ENCODE measurements around the gene NLK.
"Not testable (repeated sequence)": the region's sequence is repeated elsewhere in the genome, so short reads cannot be mapped to it uniquely, and the experiment has no call there.

NLK gene

GRCh38 chr17:28240688-28241340, 198.3 kb downstream of the NLK start:
- no peak overlapping the region for H3K9ac ChIP-seq (ENCODE audit: low read depth, low read length)
- H3K27me3 ChIP-seq (ENCODE audit: insufficient read depth, low read length), result no peaks in the 10 kb centered on the region
- no peaks in the 10 kb centered on the region for H3K36me3 ChIP-seq (ENCODE audit: insufficient read depth, low read length)
- H3K27ac ChIP-seq (ENCODE audit: low read depth, low read length), result no peak overlapping the region
- H3K4me3 ChIP-seq (ENCODE audit: low read length), result no peak overlapping the region
- WGBS, result 92% methylated on average over 8 of the region's 8 CpGs
- no peaks in the 10 kb centered on the region for H3K9me3 ChIP-seq (ENCODE audit: insufficient read depth, low read depth, low read length)
- no peaks in the 10 kb centered on the region for H3K4me1 ChIP-seq (ENCODE audit: insufficient read depth, low read length)

GRCh38 chr17:28242791-28243190, 200.3 kb downstream of the NLK start:
- Histone ChIP-seq H3K27me3 (ENCODE audit: insufficient read depth, low read length) (no peaks in the 10 kb centered on the region), H3K36me3 (ENCODE audit: insufficient read depth, low read length) (no peaks in the 10 kb centered on the region), H3K9ac (ENCODE audit: low read depth, low read length) (no peak overlapping the region), H3K4me3 (ENCODE audit: low read length) (no peak overlapping the region), H3K27ac (ENCODE audit: low read depth, low read length) (no peak overlapping the region), H3K9me3 (ENCODE audit: insufficient read depth, low read depth, low read length) (no peaks in the 10 kb centered on the region), H3K4me1 (ENCODE audit: insufficient read depth, low read length) (no peaks in the 10 kb centered on the region)
- 83% methylated on average over 6 of the region's 6 CpGs for WGBS

- H3K36me3 ChIP-seq (ENCODE audit: insufficient read depth, low read length); H3K9me3 ChIP-seq (ENCODE audit: insufficient read depth, low read depth, low read length); H3K9ac ChIP-seq (ENCODE audit: low read depth, low read length); H3K27ac ChIP-seq (ENCODE audit: low read depth, low read length); H3K27me3 ChIP-seq (ENCODE audit: insufficient read depth, low read length); H3K4me3 ChIP-seq (ENCODE audit: low read length); H3K4me1 ChIP-seq (ENCODE audit: insufficient read depth, low read length): not testable (repeated sequence)
- WGBS, result 95% methylated on average over 4 of the region's 4 CpGs
Observed at GRCh38 chr17:28243268-28243667, 200.8 kb downstream of the NLK start.

- no peak overlapping the region for H3K4me3 ChIP-seq (ENCODE audit: low read length)
- WGBS, result 93% methylated on average over 4 of the region's 4 CpGs
- no peaks in the 10 kb centered on the region for H3K4me1 ChIP-seq (ENCODE audit: insufficient read depth, low read length)
- H3K27ac ChIP-seq (ENCODE audit: low read depth, low read length), result no peak overlapping the region
- no peak overlapping the region for H3K9ac ChIP-seq (ENCODE audit: low read depth, low read length)
- H3K9me3 ChIP-seq (ENCODE audit: insufficient read depth, low read depth, low read length), result no peaks in the 10 kb centered on the region
- no peaks in the 10 kb centered on the region for H3K36me3 ChIP-seq (ENCODE audit: insufficient read depth, low read length)
- no peaks in the 10 kb centered on the region for H3K27me3 ChIP-seq (ENCODE audit: insufficient read depth, low read length)
Observed at GRCh38 chr17:28244446-28244845, 202.0 kb downstream of the NLK start.
